Measurements from ENCODE around the gene WRNIP1. TPM values are rescaled to one million over a fixed set of nuclear protein-coding genes. Genes with fewer than 3 reads are reported as not detected.

The WRNIP1 gene
- total and polyA plus RNA-seq, 9 of the 15 experiments (the other 6 are each of a cell fraction or from before 2014, with no cell fraction given) = 13.2 to 63.6 (median 48.6) TPM

- no peak for TF ChIP-seq HBP1 (CRISPR knock-in tag; IDR thresholded peaks at IDR 0.05)
- no peak for TF ChIP-seq ATF3 (IDR thresholded peaks at IDR 0.05)
- 0 out of 2 replicates have a peak, but pooled peaks have one; percentile 41 for TF ChIP-seq ATF3 (CRISPR knock-in tag; conservative IDR thresholded peaks at IDR 0.05)
- no peak for TF ChIP-seq NFIX (CRISPR knock-in tag; IDR thresholded peaks at IDR 0.05; ENCODE audit: low read depth)
- no peak for TF ChIP-seq WHSC1 (IDR thresholded peaks at IDR 0.05; ENCODE audit: low read length)
- no peak for TF ChIP-seq RFX7 (CRISPR knock-in tag; IDR thresholded peaks at IDR 0.05)
- TF ChIP-seq ILK (tag; IDR thresholded peaks at IDR 0.05; ENCODE audit: borderline replicate concordance, low read depth) = no peak
- TF ChIP-seq PHF20 (IDR thresholded peaks at IDR 0.05; ENCODE audit: partially characterized antibody) = no peak
- TF ChIP-seq CLOCK (CRISPR knock-in tag; IDR thresholded peaks at IDR 0.05; ENCODE audit: borderline replicate concordance) = no peak
- TF ChIP-seq POLR2AphosphoS5 (IDR thresholded peaks at IDR 0.05; ENCODE audit: control insufficient read depth, insufficient read depth, low read depth, low read length) = no peak; the same call in 1 of the 2 replicates
- no peak for TF ChIP-seq JUN (IDR thresholded peaks at IDR 0.05; ENCODE audit: borderline replicate concordance, low read depth, low read length)
- TF ChIP-seq JUN (CRISPR knock-in tag; IDR thresholded peaks at IDR 0.05; ENCODE audit: borderline replicate concordance) = peak; percentile 11; the same call in 1 of the 2 replicates
- TF ChIP-seq CBFA2T3 (IDR thresholded peaks at IDR 0.05) = peak; percentile 63
- peak; percentile 53; the same call in 1 of the 2 replicates for TF ChIP-seq FOXP1 (CRISPR knock-in tag; IDR thresholded peaks at IDR 0.05)
These were observed 938 bp downstream of the WRNIP1 start (continued) for GRCh38 chr6:2765896-2766766.
